ENCODE measurements around the gene USH2A.

GRCh38 chr1:216176970-216177369 lies 246.3 kb downstream of the USH2A start:
- TF ChIP-seq CTCF (IDR thresholded peaks at IDR 0.05; ENCODE audit: insufficient read depth, low read length, poor library complexity, severe bottlenecking) (no peak), EZH2phosphoT487 (conservative IDR thresholded peaks at IDR 0.05; ENCODE audit: low read length) (no peak)

All from SU-DHL-6 (cell line).